IMR-90 (cell line): ENCODE results near the gene TCEA2. TPM values are rescaled to one million over a fixed set of nuclear protein-coding genes. Genes with fewer than 3 reads are reported as not detected.

ENCODE experiments used
- ATAC-seq: fragments of 200-7000 bp; cut with Tn5 transposase; 2 replicates; pipeline ENCODE4 v1.9.1; 2020; ENCODE audit warnings: low read depth, mild to moderate bottlenecking, moderate library complexity
- BruUV-seq: library from RNA; stranded (reverse); fragments of 400-500 nt; replicated peaks from 2 replicates; lab custom pipeline; 2021; lab: Mats Ljungman, UMichigan
- CTCF ChIA-PET: fragments of 300-600 bp; formaldehyde crosslinking; extraction: SDS; loops from one replicate; lab custom pipeline; 2021; ENCODE audit warnings: antibody characterized with exemption; lab: Yijun Ruan, JAX
- POLR2A ChIA-PET: fragments of 300-600 bp; sonication (Branson Sonifier 250); formaldehyde crosslinking; loops from one replicate; lab custom pipeline; 2022; ENCODE audit warnings: antibody characterized with exemption; ENCODE audit not compliant: unreplicated experiment; lab: Charles Lee
- DNase-seq: peaks from one replicate; pipeline ENCODE4 v3.0.0; 2013
- H2AFZ ChIP-seq: replicated peaks from 2 replicates; pipeline ENCODE3; 2013; ENCODE audit warnings: low read length, mild to moderate bottlenecking; ENCODE audit not compliant: poor library complexity
- H2AK5ac ChIP-seq: 2 replicates; pipeline ENCODE4 v1.6.1; 2013; ENCODE audit warnings: low read depth, low read length, inconsistent platforms
- H2AK9ac ChIP-seq: replicated peaks from 2 replicates; pipeline ENCODE3; 2013; ENCODE audit warnings: mild to moderate bottlenecking, low read depth, low read length, moderate library complexity; ENCODE audit not compliant: poor library complexity
- H2BK120ac ChIP-seq: 2 replicates; pipeline ENCODE4 v1.6.1; 2013; ENCODE audit warnings: low read depth, low read length, inconsistent platforms
- H2BK15ac ChIP-seq: 3 replicates; pipeline ENCODE4 v1.6.1; 2013; ENCODE audit warnings: low read depth, low read length, inconsistent platforms
- H2BK20ac ChIP-seq: 2 replicates; pipeline ENCODE4 v1.6.1; 2013; ENCODE audit warnings: low read depth, mild to moderate bottlenecking, inconsistent platforms, low read length, moderate library complexity
- H2BK5ac ChIP-seq: 2 replicates; pipeline ENCODE4 v1.6.1; 2013; ENCODE audit warnings: mild to moderate bottlenecking, low read depth, low read length, inconsistent platforms; ENCODE audit not compliant: poor library complexity, severe bottlenecking
- H3K14ac ChIP-seq: replicated peaks from 2 replicates; pipeline ENCODE4 v1.6.1; 2013; ENCODE audit warnings: low read depth, low read length, inconsistent platforms
- H3K18ac ChIP-seq: 2 replicates; pipeline ENCODE4 v1.6.1; 2013; ENCODE audit warnings: low read depth, low read length, control low read depth
- H3K23ac ChIP-seq: 2 replicates; pipeline ENCODE4 v1.6.1; 2013; ENCODE audit warnings: low read depth, low read length, inconsistent platforms
- H3K27ac ChIP-seq: 2 replicates; pipeline ENCODE4 v1.5.1; 2013; ENCODE audit warnings: mild to moderate bottlenecking, control low read depth, low read length; ENCODE audit not compliant: insufficient read depth
- H3K27me3 ChIP-seq: 2 replicates; pipeline ENCODE4 v1.6.1; 2013; ENCODE audit warnings: low read length; ENCODE audit not compliant: control insufficient read depth, insufficient read depth
- H3K36me3 ChIP-seq: 2 replicates; pipeline ENCODE4 v1.6.1; 2013; ENCODE audit warnings: low read length, mixed read lengths; ENCODE audit not compliant: control insufficient read depth, insufficient read depth
- H3K4ac ChIP-seq: 2 replicates; pipeline ENCODE4 v1.6.1; 2013; ENCODE audit warnings: low read depth, low read length, inconsistent platforms
- H3K4me1 ChIP-seq: 2 replicates; pipeline ENCODE4 v1.6.1; 2013; ENCODE audit warnings: low read length, mixed read lengths; ENCODE audit not compliant: control insufficient read depth, insufficient read depth
- H3K4me2 ChIP-seq: 2 replicates; pipeline ENCODE4 v1.6.1; 2013; ENCODE audit warnings: low read depth, mild to moderate bottlenecking, control low read depth, low read length, moderate library complexity
- H3K4me3 ChIP-seq: 2 replicates; pipeline ENCODE4 v1.5.1; 2013; ENCODE audit warnings: low read depth, mild to moderate bottlenecking, control low read depth, low read length, moderate library complexity; ENCODE audit not compliant: insufficient read depth
- H3K56ac ChIP-seq: 2 replicates; pipeline ENCODE4 v1.6.1; 2013; ENCODE audit warnings: low read length, inconsistent platforms; ENCODE audit not compliant: insufficient read depth; ENCODE audit errors: extremely low read depth
- H3K79me1 ChIP-seq, 2 experiments: 2 replicates each; pipeline ENCODE4 v1.6.1; 2013; ENCODE audit warnings: low read length in 2 of 2, inconsistent platforms in 1 of 2, low read depth in 1 of 2
- H3K9ac ChIP-seq: 2 replicates; pipeline ENCODE4 v1.6.1; 2013; ENCODE audit warnings: low read depth, low read length, control low read depth
- H3K9me1 ChIP-seq: 2 replicates; pipeline ENCODE4 v1.6.1; 2013; ENCODE audit warnings: low read length, inconsistent platforms; ENCODE audit not compliant: insufficient read depth
- H3K9me3 ChIP-seq: 2 replicates; pipeline ENCODE4 v1.6.1; 2013; ENCODE audit warnings: low read length; ENCODE audit not compliant: control insufficient read depth, insufficient read depth
- H4K20me1 ChIP-seq: 2 replicates; pipeline ENCODE4 v1.6.1; 2013; ENCODE audit warnings: low read length, inconsistent platforms; ENCODE audit not compliant: insufficient read depth
- H4K5ac ChIP-seq: 2 replicates; pipeline ENCODE4 v1.6.1; 2013; ENCODE audit warnings: mild to moderate bottlenecking, low read depth, low read length, control low read depth
- H4K8ac ChIP-seq, 2 experiments: 2 replicates each; pipeline ENCODE4 v1.6.1; 2013; ENCODE audit warnings: low read depth in 2 of 2, low read length in 2 of 2, control low read depth in 1 of 2, inconsistent platforms in 1 of 2
- H4K91ac ChIP-seq: 2 replicates; pipeline ENCODE4 v1.6.1; 2013; ENCODE audit warnings: low read depth, low read length, inconsistent platforms; ENCODE audit not compliant: insufficient read depth
- CEBPB ChIP-seq: IDR thresholded peaks from 2 replicates; pipeline ENCODE4 v1.6.1; 2012; ENCODE audit warnings: low read depth, low read length, improper control_type of control experiment
- MXI1 ChIP-seq: IDR thresholded peaks from 2 replicates; pipeline ENCODE4 v1.6.1; 2012; ENCODE audit warnings: low read depth, mild to moderate bottlenecking, low read length, moderate library complexity, borderline replicate concordance
- RFX5 ChIP-seq: IDR thresholded peaks from 2 replicates; pipeline ENCODE4 v1.8.0; 2012; ENCODE audit warnings: low read depth, mild to moderate bottlenecking, low read length, moderate library complexity
- USF2 ChIP-seq: fragments of 150-350 bp; IDR thresholded peaks from 2 replicates; pipeline ENCODE4 v1.6.1; 2017; ENCODE audit warnings: mild to moderate bottlenecking, antibody characterized with exemption, low read length, low read depth
- WGBS, 2 experiments: methylation state at CpG; one replicate each; pipeline versions ENCODE4 v1.1.5 to v1.1.7; 2013; ENCODE audit warnings: missing lambda C conversion rate in 2 of 2; ENCODE audit not compliant: insufficient read length in 1 of 2; ENCODE audit errors: extremely low coverage in 2 of 2; 5-methylcytosine and 5-hydroxymethylcytosine counted together
- dilution Hi-C: fragments of 300-500 bp; cut with HindIII; formaldehyde crosslinking; loops from one replicate; pipeline ENCODE4 v1.14.3; 2018; ENCODE audit warnings: low sequenced_read_pairs; ENCODE audit not compliant: unreplicated experiment
- in situ Hi-C: fragments of 300-500 bp; cut with MboI; formaldehyde crosslinking; loops from 3 replicates; pipeline ENCODE4 v1.14.3; 2019; ENCODE audit warnings: low sequenced_read_pairs, inconsistent platforms, mixed read lengths
- intact Hi-C: fragments of 100-400 bp; cut with micrococcal nuclease; formaldehyde crosslinking; loops from 2 replicates; pipeline ENCODE4 v1.10.0; 2022
- polyA plus RNA-seq, 3 experiments: library from polyadenylated mRNA; depleted of rRNA; stranded (reverse); fragments of >200 nt; gene quantifications; 2 replicates each; pipeline ENCODE4 v1.2.3, GENCODE V29; 2012; ENCODE audit warnings: low replicate concordance in 1 of 3
- total RNA-seq: library from RNA; depleted of rRNA; stranded (reverse); fragments of >200 nt; gene quantifications from 2 replicates; pipeline ENCODE4 v1.2.3, GENCODE V29; 2012

TCEA2 gene
- total and polyA plus RNA-seq, 2 of the 4 experiments (the other 2 are of a cell fraction) = 9.3 to 30.0 TPM

- Histone ChIP-seq H3K14ac (no peak overlapping the region), H4K8ac (no peak overlapping the region), H3K9me1 (no peaks in the 10 kb centered on the region), H3K4ac (no peak overlapping the region), H3K36me3 (no peaks in the 10 kb centered on the region), H3K56ac (no peak overlapping the region), H2BK20ac (no peak overlapping the region), H2AK5ac (no peak overlapping the region; the same call in 1 of the 2 replicates), H3K18ac (no peak overlapping the region), H2AK9ac (peak overlapping the region; percentile 48), H3K27me3 (peaks cover 41% of the 10 kb centered on the region), H3K9me3 (peaks cover 5% of the 10 kb centered on the region; the same call in 1 of the 2 replicates), H4K91ac (no peak overlapping the region), H3K4me3 (no peak overlapping the region), H4K20me1 (peaks cover 15% of the 10 kb centered on the region), H2BK5ac (no peak overlapping the region), H3K4me1 (peaks cover 17% of the 10 kb centered on the region), H3K23ac (no peak overlapping the region), H3K27ac (no peak overlapping the region), H2BK120ac (no peak overlapping the region), H2BK15ac (no peak overlapping the region), H3K4me2 (no peak overlapping the region), H4K5ac (no peak overlapping the region), H3K79me1 (peaks cover 6 to 8% of the 10 kb centered on the region in 2 experiments; a peak in 3 of 4 replicates), H3K9ac (no peak overlapping the region), H2AFZ (peak overlapping the region; percentile 56)
- no TSS peak for BruUV-seq
- DNase-seq = no peak
- CTCF ChIA-PET = no interaction called here
- in situ Hi-C loops = no loop called here
- no peak for TF ChIP-seq USF2
- TF ChIP-seq CEBPB = no peak
- no peak for TF ChIP-seq RFX5
- TF ChIP-seq MXI1 = no peak
- intact Hi-C loops = no loop called here
- WGBS, 2 experiments = 29% methylated on average over 7 of the region's 13 CpGs; no CpG with 5 or more reads in 1 of the 2 experiments
- ATAC-seq = no peak
- POLR2A ChIA-PET = no interaction called here
- dilution Hi-C loops = no loop called here
Measured at GRCh38 chr20:64082126-64082731, 19.2 kb downstream of the TCEA2 start.
